Measurements from ENCODE around the gene CPN1.

CPN1 gene

DNA sequence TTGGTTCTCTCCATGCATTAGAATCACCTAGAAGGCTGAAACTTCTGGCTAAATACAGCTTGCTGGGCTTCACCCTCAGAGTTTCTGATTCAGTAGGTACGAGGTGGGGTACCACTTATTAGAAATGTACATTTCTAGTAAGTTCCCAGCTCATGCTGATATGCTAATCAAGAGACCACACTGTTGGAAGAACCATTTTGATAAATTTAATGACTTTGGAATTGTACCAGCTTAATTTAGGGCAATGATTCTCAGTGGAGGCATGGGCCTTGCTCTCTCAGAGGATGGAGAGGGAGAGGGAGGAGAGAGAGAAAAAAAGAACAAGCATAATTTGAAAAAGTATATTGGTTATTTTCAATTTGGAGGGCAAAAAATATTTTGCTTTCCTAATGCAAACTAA lies 20.3 kb downstream of the CPN1 start:
- no peaks in the 10 kb centered on the region for H3K36me3 ChIP-seq (replicated peaks; ENCODE audit: insufficient read depth, low read length)
- no peaks in the 10 kb centered on the region for H3K9me3 ChIP-seq (replicated peaks; ENCODE audit: insufficient read depth, low read length)
- DNase-seq, result no peak
- no peaks in the 10 kb centered on the region for H3K4me1 ChIP-seq (ENCODE audit: low read length)
- no peak overlapping the region for H3K9ac ChIP-seq (ENCODE audit: low read length)
- H3K9me2 ChIP-seq (replicated peaks; ENCODE audit: insufficient read depth, low read length), result no peaks in the 10 kb centered on the region
- H3K4me3 ChIP-seq (ENCODE audit: low read length), result no peak overlapping the region
- H3K4me2 ChIP-seq (ENCODE audit: low read depth, low read length), result no peak overlapping the region
- H2AFZ ChIP-seq (ENCODE audit: low read length), result no peak overlapping the region
- TF ChIP-seq EZH2phosphoT487 (IDR thresholded peaks at IDR 0.05; ENCODE audit: low read length) (no peak), EZH2 (optimal IDR thresholded peaks at IDR 0.05; ENCODE audit: low read depth, low read length) (no peak)
- TF ChIP-seq, protein P1, sequence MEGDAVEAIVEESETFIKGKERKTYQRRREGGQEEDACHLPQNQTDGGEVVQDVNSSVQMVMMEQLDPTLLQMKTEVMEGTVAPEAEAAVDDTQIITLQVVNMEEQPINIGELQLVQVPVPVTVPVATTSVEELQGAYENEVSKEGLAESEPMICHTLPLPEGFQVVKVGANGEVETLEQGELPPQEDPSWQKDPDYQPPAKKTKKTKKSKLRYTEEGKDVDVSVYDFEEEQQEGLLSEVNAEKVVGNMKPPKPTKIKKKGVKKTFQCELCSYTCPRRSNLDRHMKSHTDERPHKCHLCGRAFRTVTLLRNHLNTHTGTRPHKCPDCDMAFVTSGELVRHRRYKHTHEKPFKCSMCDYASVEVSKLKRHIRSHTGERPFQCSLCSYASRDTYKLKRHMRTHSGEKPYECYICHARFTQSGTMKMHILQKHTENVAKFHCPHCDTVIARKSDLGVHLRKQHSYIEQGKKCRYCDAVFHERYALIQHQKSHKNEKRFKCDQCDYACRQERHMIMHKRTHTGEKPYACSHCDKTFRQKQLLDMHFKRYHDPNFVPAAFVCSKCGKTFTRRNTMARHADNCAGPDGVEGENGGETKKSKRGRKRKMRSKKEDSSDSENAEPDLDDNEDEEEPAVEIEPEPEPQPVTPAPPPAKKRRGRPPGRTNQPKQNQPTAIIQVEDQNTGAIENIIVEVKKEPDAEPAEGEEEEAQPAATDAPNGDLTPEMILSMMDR (IDR thresholded peaks at IDR 0.05; ENCODE audit: low read length), result no peak
- no peak overlapping the region for H3K27ac ChIP-seq (ENCODE audit: low read length)
- no peaks in the 10 kb centered on the region for H4K20me1 ChIP-seq (ENCODE audit: insufficient read depth, low read length)
- H3K27me3 ChIP-seq (replicated peaks; ENCODE audit: insufficient read depth, low read length), result no peaks in the 10 kb centered on the region
- H3K79me2 ChIP-seq (ENCODE audit: low read length), result no peaks in the 10 kb centered on the region
- no peaks in the 10 kb centered on the region for H3F3A ChIP-seq (ENCODE audit: insufficient read depth, low read length)

DNA sequence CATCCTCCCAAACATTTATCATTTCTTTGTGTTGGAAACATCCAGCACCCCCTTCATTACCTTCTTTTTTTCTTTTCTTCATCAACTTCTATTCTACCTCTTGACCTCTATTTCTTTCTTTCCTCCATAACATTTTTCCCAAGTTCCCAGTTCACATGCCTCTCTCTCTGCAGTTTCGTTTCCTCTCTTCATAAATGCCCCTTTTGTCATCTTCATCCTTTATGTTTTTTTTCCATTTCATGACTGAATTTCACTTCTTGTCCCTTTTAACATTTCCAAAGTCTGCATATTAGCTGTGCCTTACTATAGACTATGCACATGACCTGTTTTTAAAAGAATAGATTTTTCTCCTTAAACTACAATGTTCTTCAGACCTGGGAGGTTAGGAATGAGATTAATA lies 23.7 kb downstream of the CPN1 start:
- Histone ChIP-seq H3K4me2 (ENCODE audit: low read depth, low read length) (no peak overlapping the region), H3K9me2 (replicated peaks; ENCODE audit: insufficient read depth, low read length) (no peaks in the 10 kb centered on the region), H3K79me2 (ENCODE audit: low read length) (no peaks in the 10 kb centered on the region), H3K27me3 (replicated peaks; ENCODE audit: insufficient read depth, low read length) (no peaks in the 10 kb centered on the region), H3K4me3 (ENCODE audit: low read length) (no peak overlapping the region), H4K20me1 (ENCODE audit: insufficient read depth, low read length) (no peaks in the 10 kb centered on the region), H3K4me1 (ENCODE audit: low read length) (no peaks in the 10 kb centered on the region), H3K9me3 (replicated peaks; ENCODE audit: insufficient read depth, low read length) (no peaks in the 10 kb centered on the region), H3K9ac (ENCODE audit: low read length) (no peak overlapping the region), H3K27ac (ENCODE audit: low read length) (no peak overlapping the region), H3F3A (ENCODE audit: insufficient read depth, low read length) (no peaks in the 10 kb centered on the region), H3K36me3 (replicated peaks; ENCODE audit: insufficient read depth, low read length) (no peaks in the 10 kb centered on the region), H2AFZ (ENCODE audit: low read length) (no peak overlapping the region)
- no peak for DNase-seq
- TF ChIP-seq, protein P1 (IDR thresholded peaks at IDR 0.05; ENCODE audit: low read length), result no peak
- TF ChIP-seq EZH2 (optimal IDR thresholded peaks at IDR 0.05; ENCODE audit: low read depth, low read length) (no peak), EZH2phosphoT487 (IDR thresholded peaks at IDR 0.05; ENCODE audit: low read length) (no peak)

DNA sequence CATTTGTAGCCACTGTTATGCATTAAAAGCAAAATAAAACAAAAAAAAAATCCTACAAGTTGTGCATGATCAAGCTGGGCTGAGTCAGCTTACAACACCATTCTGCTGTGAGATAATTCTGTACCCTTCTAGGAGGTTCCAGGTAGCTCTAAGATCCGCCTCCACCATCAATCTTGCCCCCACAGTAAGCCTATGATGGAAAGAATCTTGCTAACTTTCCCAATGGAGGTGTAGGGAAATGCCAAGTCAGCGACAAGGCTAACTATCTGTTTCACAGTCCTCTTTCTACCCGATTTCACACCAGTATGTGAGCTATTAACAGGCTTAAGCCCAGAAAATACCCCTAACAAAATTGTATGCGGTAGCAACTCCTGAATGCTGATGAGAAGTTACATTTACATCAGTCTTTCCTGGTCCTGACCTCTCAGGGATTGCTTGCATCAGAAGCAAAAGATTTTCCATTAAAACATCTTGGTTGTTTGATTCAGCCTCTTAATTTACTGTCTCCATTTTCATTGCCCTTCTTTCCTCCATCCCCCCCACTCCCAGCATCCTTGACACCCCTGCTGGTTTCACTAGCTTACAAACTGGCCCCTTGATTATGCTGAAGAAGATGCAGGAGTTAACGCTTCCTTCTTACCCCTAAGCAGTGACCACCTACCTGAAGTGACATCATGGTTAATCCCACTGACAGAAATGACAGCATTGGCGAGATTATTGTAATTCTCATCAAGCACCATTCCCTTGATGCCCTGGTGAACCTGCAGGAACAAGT lies 27.8 kb downstream of the CPN1 start:
- H3K27ac ChIP-seq (ENCODE audit: low read length), result no peak overlapping the region
- H2AFZ ChIP-seq (ENCODE audit: low read length), result no peak overlapping the region
- H3K4me2 ChIP-seq (ENCODE audit: low read depth, low read length), result no peak overlapping the region
- no peaks in the 10 kb centered on the region for H3K36me3 ChIP-seq (replicated peaks; ENCODE audit: insufficient read depth, low read length)
- no peak overlapping the region for H3K9ac ChIP-seq (ENCODE audit: low read length)
- no peak overlapping the region for H3K4me3 ChIP-seq (ENCODE audit: low read length)
- H3K79me2 ChIP-seq (ENCODE audit: low read length), result no peaks in the 10 kb centered on the region
- H3K27me3 ChIP-seq (replicated peaks; ENCODE audit: insufficient read depth, low read length), result no peaks in the 10 kb centered on the region
- H3F3A ChIP-seq (ENCODE audit: insufficient read depth, low read length), result no peaks in the 10 kb centered on the region
- H3K4me1 ChIP-seq (ENCODE audit: low read length), result no peaks in the 10 kb centered on the region
- TF ChIP-seq, protein P1 (IDR thresholded peaks at IDR 0.05; ENCODE audit: low read length), result no peak
- TF ChIP-seq EZH2 (optimal IDR thresholded peaks at IDR 0.05; ENCODE audit: low read depth, low read length) (no peak), EZH2phosphoT487 (IDR thresholded peaks at IDR 0.05; ENCODE audit: low read length) (no peak)
- H3K9me2 ChIP-seq (replicated peaks; ENCODE audit: insufficient read depth, low read length), result no peaks in the 10 kb centered on the region
- no peaks in the 10 kb centered on the region for H4K20me1 ChIP-seq (ENCODE audit: insufficient read depth, low read length)
- H3K9me3 ChIP-seq (replicated peaks; ENCODE audit: insufficient read depth, low read length), result no peaks in the 10 kb centered on the region
- no peak for DNase-seq
